HFF-Myc (cell line): Measurements from ENCODE around the gene DENND2A.

Experiments used
- DNase-seq: peaks from one replicate; pipeline ENCODE4 v3.0.0-alpha.2; 2011; ENCODE audit warnings: low read depth; ENCODE audit errors: extremely low read depth
- H3K4me3 ChIP-seq: replicated peaks from 2 replicates; pipeline ENCODE4 v1.5.1; 2011; ENCODE audit warnings: low read depth, mild to moderate bottlenecking, control low read depth, low read length
- CTCF ChIP-seq: IDR thresholded peaks from 2 replicates; pipeline ENCODE4 v1.5.1; 2012; ENCODE audit warnings: mild to moderate bottlenecking, low read depth, low read length, control low read depth; ENCODE audit errors: missing control alignments

DENND2A gene

GRCh38 chr7:140584195-140584851 lies 56.3 kb downstream of the DENND2A start:
- DNase-seq: no peak
- no peak for TF ChIP-seq CTCF
- no peak overlapping the region for H3K4me3 ChIP-seq

GRCh38 chr7:140581411-140581810 lies 59.2 kb downstream of the DENND2A start:
- peak; percentile 92 for DNase-seq
- no peak for TF ChIP-seq CTCF
- no peak overlapping the region for H3K4me3 ChIP-seq

DNA sequence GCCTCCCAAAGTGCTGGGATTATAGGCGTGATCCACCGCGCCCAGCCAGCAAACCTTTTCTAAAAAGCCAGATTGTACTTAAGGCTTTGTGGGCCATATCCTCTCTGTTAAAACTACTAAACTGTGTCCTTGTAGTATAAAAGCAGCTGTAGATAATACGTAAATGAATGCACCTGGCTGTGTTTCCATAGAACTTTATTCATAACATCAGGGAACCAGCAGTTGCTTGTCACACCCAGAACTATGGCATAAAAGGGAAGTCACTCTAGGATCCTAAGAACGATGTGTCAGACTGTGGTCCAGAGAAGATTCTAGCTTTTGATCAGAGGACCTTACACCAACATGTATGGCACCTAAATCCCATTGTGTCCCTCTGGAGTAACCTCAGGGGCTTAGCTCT lies 63.0 kb downstream of the DENND2A start:
- TF ChIP-seq CTCF: no peak
- no peak for DNase-seq

GRCh38 chr7:140576589-140576988 lies 64.0 kb downstream of the DENND2A start:
- no peak for DNase-seq
- no peak overlapping the region for H3K4me3 ChIP-seq
- TF ChIP-seq CTCF: no peak

More for the DNA sequence above, 63.0 kb downstream of the DENND2A start:
- H3K4me3 ChIP-seq: no peak overlapping the region

DNA sequence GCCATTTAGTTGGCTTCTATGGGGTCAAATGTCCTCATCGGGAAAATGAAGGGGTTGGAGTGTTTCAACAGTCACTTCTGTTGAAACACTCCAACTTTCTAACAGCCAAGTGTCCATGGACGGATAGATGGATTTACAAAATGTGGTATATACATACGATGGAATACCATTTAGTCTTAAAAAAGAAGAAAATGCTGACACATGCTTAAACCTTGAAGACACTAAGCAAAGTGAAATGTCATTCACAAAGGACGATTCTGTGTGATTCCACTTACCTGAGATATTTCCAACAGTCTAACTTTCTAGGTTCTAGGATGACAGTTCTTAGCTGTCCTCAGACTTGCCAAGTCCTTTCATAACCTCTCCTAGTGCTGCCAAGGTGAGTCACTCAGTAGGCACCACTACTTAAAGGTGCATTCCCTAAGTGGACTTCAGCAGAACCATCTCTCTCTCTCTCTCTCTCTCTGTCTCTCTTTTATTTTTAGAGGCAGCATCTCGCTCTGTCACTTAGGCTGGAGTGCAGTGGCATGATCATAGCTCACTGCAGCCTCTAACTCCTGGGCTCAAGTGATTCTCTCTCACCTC lies 69.0 kb downstream of the DENND2A start:
- TF ChIP-seq CTCF: no peak
- no peak for DNase-seq
- no peak overlapping the region for H3K4me3 ChIP-seq

DNA sequence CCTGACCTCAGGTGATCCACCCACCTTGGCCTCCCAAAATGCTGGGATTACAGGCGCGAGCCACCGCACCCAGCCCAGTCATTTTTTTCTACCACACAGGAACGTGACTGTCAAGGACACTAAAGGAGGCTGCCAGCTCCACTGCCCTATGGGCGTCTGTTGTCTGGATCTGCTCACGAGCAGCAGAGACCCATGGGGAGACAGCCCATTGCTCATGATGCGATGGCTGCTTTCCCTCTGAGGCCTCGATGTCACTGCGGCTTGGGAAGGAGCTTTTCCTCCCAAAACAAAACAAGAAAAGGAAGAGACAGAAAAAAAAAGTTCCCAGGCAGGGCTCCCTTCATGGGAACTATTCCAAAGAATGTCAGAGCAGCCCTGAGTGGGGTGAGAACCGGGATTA lies 70.5 kb downstream of the DENND2A start:
- no peak overlapping the region for H3K4me3 ChIP-seq
- TF ChIP-seq CTCF: no peak
- no peak for DNase-seq
